Thymus (tissue), 11 donors: ENCODE data around the gene MROH7. TPM values are rescaled to one million over a fixed set of nuclear protein-coding genes. Genes with fewer than 3 reads are reported as not detected.

ENCODE experiments used
- DNase-seq, 9 donors: peaks; one replicate each; pipeline ENCODE4 v3.0.0-alpha.2; 2013; ENCODE audit warnings: low spot score in 9 of 9, low read depth in 6 of 9, missing footprints in 1 of 9
- H3K27ac ChIP-seq, 2 donors: one replicate each; pipeline ENCODE4 v1.5.1; 2013; ENCODE audit warnings: control low read depth in 1 of 2, low read depth in 1 of 2, low read length in 1 of 2, mild to moderate bottlenecking in 1 of 2, moderate library complexity in 1 of 2
- H3K27me3 ChIP-seq, 2 donors: one replicate each; pipeline ENCODE4 v1.5.1; 2013; ENCODE audit warnings: low read length in 1 of 2; ENCODE audit not compliant: control insufficient read depth in 2 of 2, insufficient read depth in 1 of 2
- H3K36me3 ChIP-seq, 2 donors: one replicate each; pipeline ENCODE4 v1.5.1; 2013; ENCODE audit warnings: low read length in 1 of 2, mild to moderate bottlenecking in 1 of 2, moderate library complexity in 1 of 2; ENCODE audit not compliant: control insufficient read depth in 2 of 2, insufficient read depth in 2 of 2
- H3K4me1 ChIP-seq, 2 donors: one replicate each; pipeline ENCODE4 v1.5.1; 2013; ENCODE audit warnings: low read length in 2 of 2; ENCODE audit not compliant: control insufficient read depth in 2 of 2, insufficient read depth in 2 of 2
- H3K4me3 ChIP-seq, 2 donors: one replicate each; pipeline ENCODE4 v1.5.1; 2013; ENCODE audit warnings: low read length in 2 of 2, control low read depth in 1 of 2, mild to moderate bottlenecking in 1 of 2
- H3K9me3 ChIP-seq, 2 donors: one replicate each; pipeline ENCODE4 v1.5.1; 2013; ENCODE audit warnings: low read length in 1 of 2, mild to moderate bottlenecking in 1 of 2; ENCODE audit not compliant: control insufficient read depth in 2 of 2, insufficient read depth in 1 of 2
- WGBS: extraction: QIAGEN DNeasy Blood & Tissue Kit; methylation state at CpG from one replicate; pipeline ENCODE4 v1.1.7; 2013; 5-methylcytosine and 5-hydroxymethylcytosine counted together
- polyA plus RNA-seq: library from polyadenylated mRNA; stranded (reverse); fragments of 200-250 nt; gene quantifications from one replicate; pipeline ENCODE4 v1.2.3, GENCODE V29; 2013
- total RNA-seq: library from RNA; stranded (reverse); fragments of 120-200 nt; gene quantifications from one replicate; pipeline ENCODE4 v1.2.4, GENCODE V29; 2013
- donor health status: healthy.

The MROH7 gene
- total and polyA plus RNA-seq, 2 donors, result 0.24 to 1.1 TPM

- no peak for DNase-seq
- WGBS, result 96% methylated on average over 9 of the region's 9 CpGs
- Histone ChIP-seq H3K36me3 (no peaks in the 10 kb centered on the region), H3K27ac (no peak overlapping the region), H3K4me1 (peaks cover 21 to 28% of the 10 kb centered on the region in 2 donors), H3K27me3 (no peaks in the 10 kb centered on the region), H3K9me3 (no peaks in the 10 kb centered on the region), H3K4me3 (no peak overlapping the region)
These were observed 32.9 kb upstream of the MROH7 start for GRCh38 chr1:54608566-54609230.

GRCh38 chr1:54609301-54609921 is 32.2 kb upstream of the MROH7 start:
- no peak for DNase-seq
- WGBS, result 89% methylated on average over 16 of the region's 16 CpGs

GRCh38 chr1:54610048-54610447 is 31.5 kb upstream of the MROH7 start:
- WGBS, result 94% methylated on average over 6 of the region's 6 CpGs
- Histone ChIP-seq H3K36me3 (no peaks in the 10 kb centered on the region), H3K27me3 (no peaks in the 10 kb centered on the region), H3K9me3 (no peaks in the 10 kb centered on the region), H3K27ac (no peak overlapping the region), H3K4me3 (no peak overlapping the region), H3K4me1 (peaks cover 10 to 15% of the 10 kb centered on the region in 2 donors)
- DNase-seq, result no peak

More at GRCh38 chr1:54609301-54609921, 32.2 kb upstream of the MROH7 start:
- Histone ChIP-seq H3K4me1 (peaks cover 14 to 21% of the 10 kb centered on the region in 2 donors), H3K4me3 (no peak overlapping the region), H3K9me3 (no peaks in the 10 kb centered on the region), H3K36me3 (no peaks in the 10 kb centered on the region), H3K27me3 (no peaks in the 10 kb centered on the region), H3K27ac (no peak overlapping the region)

GRCh38 chr1:54610601-54611580 is 30.7 kb upstream of the MROH7 start:
- Histone ChIP-seq H3K4me3 (no peak overlapping the region), H3K27me3 (no peaks in the 10 kb centered on the region), H3K9me3 (no peaks in the 10 kb centered on the region), H3K36me3 (no peaks in the 10 kb centered on the region), H3K27ac (no peak overlapping the region), H3K4me1 (peaks cover 6 to 10% of the 10 kb centered on the region in 2 donors)
- DNase-seq, result no peak
- 98% methylated on average over 18 of the region's 18 CpGs for whole genome bisulfite sequencing

- no peaks in the 10 kb centered on the region for H3K27me3 ChIP-seq
- no peak overlapping the region for H3K27ac ChIP-seq
- no peak overlapping the region for H3K4me3 ChIP-seq
- H3K4me1 ChIP-seq, result peaks cover 0 to 2% of the 10 kb centered on the region in 2 donors
- no peaks in the 10 kb centered on the region for H3K36me3 ChIP-seq
- WGBS, result 96% methylated on average over 8 of the region's 8 CpGs
- H3K9me3 ChIP-seq, result no peaks in the 10 kb centered on the region
- no peak for DNase-seq
These were observed 30.0 kb upstream of the MROH7 start for GRCh38 chr1:54611621-54612020.

- Histone ChIP-seq H3K4me3 (no peak overlapping the region), H3K4me1 (no peaks in the 10 kb centered on the region), H3K9me3 (no peaks in the 10 kb centered on the region), H3K27me3 (no peaks in the 10 kb centered on the region), H3K27ac (no peak overlapping the region), H3K36me3 (no peaks in the 10 kb centered on the region)
- DNase-seq, result no peak
- 92% methylated on average over 2 of the region's 2 CpGs for WGBS
These were observed 27.6 kb upstream of the MROH7 start for GRCh38 chr1:54614024-54614423.

- WGBS, result 90% methylated on average over 8 of the region's 8 CpGs
- H3K4me3 ChIP-seq, result no peak overlapping the region
- DNase-seq, result no peak
These were observed 27.0 kb upstream of the MROH7 start for GRCh38 chr1:54614563-54614962.

GRCh38 chr1:54615531-54616279 is 25.9 kb upstream of the MROH7 start:
- WGBS, result 92% methylated on average over 13 of the region's 13 CpGs
- Histone ChIP-seq H3K4me1 (no peaks in the 10 kb centered on the region), H3K36me3 (no peaks in the 10 kb centered on the region), H3K27ac (no peak overlapping the region), H3K4me3 (no peak overlapping the region), H3K9me3 (no peaks in the 10 kb centered on the region), H3K27me3 (no peaks in the 10 kb centered on the region)
- no peak for DNase-seq

More at GRCh38 chr1:54614563-54614962, 27.0 kb upstream of the MROH7 start:
- Histone ChIP-seq H3K9me3 (no peaks in the 10 kb centered on the region), H3K4me1 (no peaks in the 10 kb centered on the region), H3K27ac (no peak overlapping the region), H3K27me3 (no peaks in the 10 kb centered on the region), H3K36me3 (no peaks in the 10 kb centered on the region)
